HepG2 (cell line): Measurements from ENCODE around the gene WDR73. TPM values are rescaled to one million over a fixed set of nuclear protein-coding genes. Genes with fewer than 3 reads are reported as not detected.

ENCODE experiments used
- ERF ChIP-seq: IDR thresholded peaks from 2 replicates; pipeline ENCODE4 v1.6.1; 2018; ENCODE audit warnings: missing biosample characterization, missing genetic modification reagents
- HNF4A ChIP-seq: sonication (generic); formaldehyde crosslinking; IDR thresholded peaks from 2 replicates; pipeline ENCODE4 v1.4.0; 2020; ENCODE audit warnings: missing genetic modification reagents
- IRF2 ChIP-seq: IDR thresholded peaks from 2 replicates; pipeline ENCODE4 v1.6.1; 2018; ENCODE audit warnings: missing genetic modification reagents, missing compliant biosample characterization
- LBX2 ChIP-seq: sonication (generic); formaldehyde crosslinking; IDR thresholded peaks from 2 replicates; pipeline ENCODE4 v1.5.0; 2020; ENCODE audit warnings: missing genetic modification reagents, mild to moderate bottlenecking, borderline replicate concordance
- MIXL1 ChIP-seq: IDR thresholded peaks from 2 replicates; pipeline ENCODE4 v1.6.1; 2016
- NAIF1 ChIP-seq: sonication (generic); formaldehyde crosslinking; IDR thresholded peaks from 2 replicates; pipeline ENCODE4 v1.5.0; 2020; ENCODE audit warnings: mild to moderate bottlenecking, missing genetic modification reagents, borderline replicate concordance
- NCOA2 ChIP-seq: sonication (generic); formaldehyde crosslinking; IDR thresholded peaks from 2 replicates; pipeline ENCODE4 v1.8.0; 2022; ENCODE audit warnings: inconsistent platforms
- NPAS2 ChIP-seq: sonication (generic); formaldehyde crosslinking; IDR thresholded peaks from 2 replicates; pipeline ENCODE4 v1.8.0; 2022; ENCODE audit warnings: mild to moderate bottlenecking, missing genetic modification reagents, borderline replicate concordance
- PITX1 ChIP-seq: sonication (generic); formaldehyde crosslinking; IDR thresholded peaks from 2 replicates; pipeline ENCODE4 v1.5.1; 2020; ENCODE audit warnings: mild to moderate bottlenecking, missing genetic modification reagents
- PLRG1 ChIP-seq: fragments of 450-650 bp; conservative IDR thresholded peaks from 2 replicates; pipeline ENCODE4 v1.6.1; 2016
- TCF12 ChIP-seq, 2 experiments: fragments of 450-650 bp in 1 of 2; sonication (generic) in 1 of 2; formaldehyde crosslinking in 1 of 2; IDR thresholded peaks; 2 replicates each; pipeline versions ENCODE4 v1.6.1 to v1.8.0; 2017 to 2022; ENCODE audit warnings: antibody characterized with exemption in 1 of 2, mild to moderate bottlenecking in 1 of 2, missing genetic modification reagents in 1 of 2, moderate library complexity in 1 of 2
- TRAFD1 ChIP-seq: sonication (generic); formaldehyde crosslinking; IDR thresholded peaks from 2 replicates; pipeline ENCODE4 v1.5.1; 2020; ENCODE audit warnings: missing genetic modification reagents, mild to moderate bottlenecking, borderline replicate concordance
- TSC22D2 ChIP-seq: sonication (generic); formaldehyde crosslinking; IDR thresholded peaks from 2 replicates; pipeline ENCODE4 v1.5.1; 2020; ENCODE audit warnings: missing genetic modification reagents, mild to moderate bottlenecking, borderline replicate concordance
- ZNF207 ChIP-seq: fragments of 450-650 bp; IDR thresholded peaks from 2 replicates; pipeline ENCODE4 v1.6.1; 2016; ENCODE audit warnings: antibody characterized with exemption, borderline replicate concordance
- ZNF589 ChIP-seq: sonication (generic); formaldehyde crosslinking; conservative IDR thresholded peaks from 2 replicates; pipeline ENCODE4 v1.8.0; 2022; ENCODE audit warnings: mild to moderate bottlenecking, moderate library complexity, missing genetic modification reagents
- polyA plus RNA-seq, 8 experiments: library from polyadenylated mRNA; depleted of rRNA in 3 of 8; stranded (reverse) in 7 of 8; unstranded in 1 of 8; fragments of >200 nt; fragmentation: Illumina TruSeq in 4 of 8; extraction: Trizol in 4 of 8; gene quantifications; 2 replicates each; pipeline versions ENCODE4 v1.2.1 to v1.2.3, GENCODE V29; 2011 to 2016; ENCODE audit warnings: low read depth in 4 of 8, missing spikeins in 1 of 8, mixed read lengths in 1 of 8; ENCODE audit not compliant: insufficient read depth in 1 of 8
- total RNA-seq, 5 experiments: library from RNA; depleted of rRNA; stranded (reverse); fragments of >200 nt; fragmentation: Illumina TruSeq; extraction: Trizol; gene quantifications; 2 replicates each; pipeline ENCODE4 v1.2.3, GENCODE V29; 2016; ENCODE audit warnings: low read depth in 1 of 5
- TF ChIP-seq, protein P1 (sequence below): sonication (generic); formaldehyde crosslinking; IDR thresholded peaks from 2 replicates; pipeline ENCODE4 v1.4.0; 2020; ENCODE audit warnings: low read depth, mild to moderate bottlenecking, missing genetic modification reagents
- TF ChIP-seq, protein P2 (sequence below): IDR thresholded peaks from 2 replicates; pipeline ENCODE4 v1.6.1; 2018; ENCODE audit warnings: missing genetic modification reagents
- TF ChIP-seq, protein P3 (sequence below): IDR thresholded peaks from 2 replicates; pipeline ENCODE4 v1.6.1; 2016; ENCODE audit warnings: low read depth, control low read depth

Gene WDR73
- total and polyA plus RNA-seq, 2 of the 13 experiments (the other 11 are each of a cell fraction or from before 2014, with no cell fraction given), result 20.0 to 35.5 TPM

- no peak for TF ChIP-seq PITX1 (CRISPR knock-in tag)
- TF ChIP-seq PLRG1, result no peak
- TF ChIP-seq HNF4A (CRISPR knock-in tag), result no peak
- TF ChIP-seq TCF12 (IDR thresholded peaks at IDR 0.05), result no peak
- TF ChIP-seq TCF12 (CRISPR knock-in tag; IDR thresholded peaks at IDR 0.05), result no peak
- TF ChIP-seq, protein P1, sequence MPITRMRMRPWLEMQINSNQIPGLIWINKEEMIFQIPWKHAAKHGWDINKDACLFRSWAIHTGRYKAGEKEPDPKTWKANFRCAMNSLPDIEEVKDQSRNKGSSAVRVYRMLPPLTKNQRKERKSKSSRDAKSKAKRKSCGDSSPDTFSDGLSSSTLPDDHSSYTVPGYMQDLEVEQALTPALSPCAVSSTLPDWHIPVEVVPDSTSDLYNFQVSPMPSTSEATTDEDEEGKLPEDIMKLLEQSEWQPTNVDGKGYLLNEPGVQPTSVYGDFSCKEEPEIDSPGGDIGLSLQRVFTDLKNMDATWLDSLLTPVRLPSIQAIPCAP (CRISPR knock-in tag), result no peak
- TF ChIP-seq IRF2 (CRISPR knock-in tag), result 0 out of 2 replicates have a peak, but pooled peaks have one; percentile 35
- no peak for TF ChIP-seq NPAS2 (CRISPR knock-in tag)
- no peak for TF ChIP-seq LBX2
- TF ChIP-seq TRAFD1 (CRISPR knock-in tag), result no peak
- no peak for TF ChIP-seq ZNF589 (CRISPR knock-in tag)
- TF ChIP-seq ERF (CRISPR knock-in tag), result 0 out of 2 replicates have a peak, but pooled peaks have one; percentile 53
- TF ChIP-seq NAIF1 (CRISPR knock-in tag), result no peak
- no peak for TF ChIP-seq TSC22D2 (CRISPR knock-in tag)
- no peak for TF ChIP-seq NCOA2
- TF ChIP-seq, protein P2, sequence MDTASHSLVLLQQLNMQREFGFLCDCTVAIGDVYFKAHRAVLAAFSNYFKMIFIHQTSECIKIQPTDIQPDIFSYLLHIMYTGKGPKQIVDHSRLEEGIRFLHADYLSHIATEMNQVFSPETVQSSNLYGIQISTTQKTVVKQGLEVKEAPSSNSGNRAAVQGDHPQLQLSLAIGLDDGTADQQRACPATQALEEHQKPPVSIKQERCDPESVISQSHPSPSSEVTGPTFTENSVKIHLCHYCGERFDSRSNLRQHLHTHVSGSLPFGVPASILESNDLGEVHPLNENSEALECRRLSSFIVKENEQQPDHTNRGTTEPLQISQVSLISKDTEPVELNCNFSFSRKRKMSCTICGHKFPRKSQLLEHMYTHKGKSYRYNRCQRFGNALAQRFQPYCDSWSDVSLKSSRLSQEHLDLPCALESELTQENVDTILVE (CRISPR knock-in tag), result no peak
- TF ChIP-seq, protein P3, sequence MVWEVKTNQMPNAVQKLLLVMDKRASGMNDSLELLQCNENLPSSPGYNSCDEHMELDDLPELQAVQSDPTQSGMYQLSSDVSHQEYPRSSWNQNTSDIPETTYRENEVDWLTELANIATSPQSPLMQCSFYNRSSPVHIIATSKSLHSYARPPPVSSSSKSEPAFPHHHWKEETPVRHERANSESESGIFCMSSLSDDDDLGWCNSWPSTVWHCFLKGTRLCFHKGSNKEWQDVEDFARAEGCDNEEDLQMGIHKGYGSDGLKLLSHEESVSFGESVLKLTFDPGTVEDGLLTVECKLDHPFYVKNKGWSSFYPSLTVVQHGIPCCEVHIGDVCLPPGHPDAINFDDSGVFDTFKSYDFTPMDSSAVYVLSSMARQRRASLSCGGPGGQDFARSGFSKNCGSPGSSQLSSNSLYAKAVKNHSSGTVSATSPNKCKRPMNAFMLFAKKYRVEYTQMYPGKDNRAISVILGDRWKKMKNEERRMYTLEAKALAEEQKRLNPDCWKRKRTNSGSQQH (CRISPR knock-in tag), result no peak
- no peak for TF ChIP-seq ZNF207
- peak; percentile 69; the same call in 1 of the 2 replicates for TF ChIP-seq MIXL1 (CRISPR knock-in tag)
Measured at GRCh38 chr15:84598993-84599392, 55.1 kb downstream of the WDR73 start (continued).
